Measurements from ENCODE around the gene LRP5. TPM values are rescaled to one million over a fixed set of nuclear protein-coding genes. Genes with fewer than 3 reads are reported as not detected.
"Not testable (repeated sequence)": the region's sequence is repeated elsewhere in the genome, so short reads cannot be mapped to it uniquely, and the experiment has no call there.

The LRP5 gene
- total RNA-seq, 2 donors from 2014 or later = 46.2 to 48.5 TPM

GRCh38 chr11:68440224-68440623 lies 127.8 kb downstream of the LRP5 start:
- intact Hi-C loops (cut with DNase I) = loop anchor here (10.0 kb wide), 2 partner anchors 65 to 145 kb away; no protein-coding TSS in a partner anchor
- DNase-seq (ENCODE audit: low spot score) = no peak

DNA sequence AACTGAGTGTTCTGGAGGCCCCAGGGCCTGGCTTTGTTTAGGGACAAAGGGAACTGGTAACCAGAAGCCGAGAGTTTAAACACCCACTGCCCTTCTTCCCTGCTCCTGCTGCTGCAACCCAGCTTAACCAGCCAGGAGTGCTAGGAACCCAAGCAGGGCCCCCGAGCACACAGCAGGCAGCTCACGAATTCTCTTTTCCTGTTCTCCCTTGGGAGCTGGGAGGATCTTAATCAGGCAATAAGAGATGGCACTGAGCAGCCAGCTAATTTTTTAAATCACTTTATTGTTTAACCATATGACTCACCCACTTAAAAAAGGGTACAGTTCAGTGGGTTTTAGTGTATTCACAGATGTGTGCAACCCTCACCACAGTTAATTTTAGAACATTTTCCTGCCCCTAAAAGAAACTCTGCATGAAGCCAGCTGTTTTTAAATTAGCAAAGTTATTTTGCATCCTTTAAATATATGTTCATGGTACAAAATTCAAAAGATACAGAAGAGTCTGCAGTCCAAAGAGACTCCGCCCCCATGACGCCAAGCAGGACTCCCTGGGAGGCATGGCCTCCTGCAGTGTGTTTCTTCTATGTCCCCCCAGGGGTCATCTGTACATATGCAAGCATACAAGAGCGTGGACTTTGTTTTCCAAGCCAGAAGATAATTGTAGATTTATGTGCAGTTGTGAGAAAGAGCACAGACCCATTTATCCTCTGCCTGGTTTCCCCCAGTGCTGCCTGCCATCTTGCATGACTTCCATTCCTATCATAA lies 129.3 kb downstream of the LRP5 start:
- no peak for DNase-seq (ENCODE audit: low spot score)
- intact Hi-C loops (cut with DNase I) = loop anchor here (10.0 kb wide), 2 partner anchors 67 to 147 kb away; no protein-coding TSS in a partner anchor

DNA sequence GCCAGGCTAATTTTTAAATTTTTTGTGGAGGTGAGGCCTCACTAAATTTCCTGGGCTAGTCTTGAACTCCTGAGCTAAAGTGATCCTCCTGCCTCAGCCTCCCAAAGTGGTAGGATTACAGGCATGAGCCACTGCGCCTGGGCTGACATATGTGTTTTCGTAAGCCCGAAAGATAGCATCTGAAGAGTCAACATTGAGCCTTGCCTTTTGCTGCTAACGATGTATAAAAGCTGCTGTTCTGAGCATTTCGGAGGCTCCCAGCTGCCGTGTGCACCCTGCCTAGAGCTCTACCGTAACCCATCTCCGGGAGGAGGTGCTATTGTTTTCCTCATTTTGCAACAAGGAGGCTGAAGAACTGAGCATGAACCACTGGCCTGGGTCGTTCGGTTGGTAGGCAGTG lies 130.0 kb downstream of the LRP5 start:
- intact Hi-C loops (cut with DNase I) = loop anchor here (10.0 kb wide), 2 partner anchors 68 to 148 kb away; no protein-coding TSS in a partner anchor
- no peak for DNase-seq (ENCODE audit: low spot score)

GRCh38 chr11:68444566-68444965 lies 132.2 kb downstream of the LRP5 start:
- DNase-seq (ENCODE audit: low spot score) = no peak
- intact Hi-C loops (cut with DNase I) = loop anchor here (10.0 kb wide), 2 partner anchors 70 to 150 kb away; no protein-coding TSS in a partner anchor

- intact Hi-C loops (cut with DNase I) = loop anchor here (2.0 to 10.0 kb wide), 4 partner anchors 71 to 189 kb away; no protein-coding TSS in a partner anchor
- no peak for DNase-seq (ENCODE audit: low spot score)
Measured at GRCh38 chr11:68445531-68446035, 133.2 kb downstream of the LRP5 start.

DNA sequence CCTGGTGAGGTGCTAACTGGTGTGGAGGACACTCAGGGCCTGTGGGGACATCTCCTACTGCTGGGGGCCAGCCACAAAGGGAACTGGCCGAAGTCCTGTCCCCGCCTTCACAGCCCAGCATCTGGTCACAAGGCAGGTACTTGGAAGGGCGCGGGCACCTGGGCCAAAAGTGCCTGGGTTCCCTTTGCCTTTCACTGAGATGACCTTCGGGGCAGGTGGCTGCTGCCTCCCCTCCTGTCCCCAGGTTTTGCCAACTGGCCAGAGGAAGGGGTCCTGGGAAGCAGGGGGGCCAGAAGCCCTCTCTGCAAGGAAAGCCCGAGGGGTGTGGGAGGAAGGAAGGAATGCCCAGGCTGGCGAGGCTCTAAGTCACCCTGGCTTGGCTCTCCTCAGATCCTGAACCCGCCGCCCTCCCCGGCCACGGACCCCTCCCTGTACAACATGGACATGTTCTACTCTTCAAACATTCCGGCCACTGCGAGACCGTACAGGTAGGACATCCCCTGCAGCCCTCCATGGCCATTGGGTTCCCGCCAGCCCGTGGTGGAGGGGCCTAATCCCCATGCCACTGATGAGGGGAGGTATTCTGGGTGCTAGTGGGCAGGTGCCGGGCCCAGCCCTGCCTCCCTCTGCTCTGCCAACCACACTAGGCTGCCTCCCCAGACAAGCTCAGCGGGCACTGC lies 133.8 kb downstream of the LRP5 start:
- intact Hi-C loops (cut with DNase I) = loop anchor here (2.0 to 10.0 kb wide), 4 partner anchors 71 to 189 kb away; no protein-coding TSS in a partner anchor
- no peak for DNase-seq (ENCODE audit: low spot score)

GRCh38 chr11:68447015-68447801 lies 134.8 kb downstream of the LRP5 start:
- intact Hi-C loops (cut with DNase I) = loop anchor here (2.0 to 10.0 kb wide), 4 partner anchors 72 to 190 kb away; no protein-coding TSS in a partner anchor
- peak; percentile 93 for DNase-seq (ENCODE audit: low spot score)

DNA sequence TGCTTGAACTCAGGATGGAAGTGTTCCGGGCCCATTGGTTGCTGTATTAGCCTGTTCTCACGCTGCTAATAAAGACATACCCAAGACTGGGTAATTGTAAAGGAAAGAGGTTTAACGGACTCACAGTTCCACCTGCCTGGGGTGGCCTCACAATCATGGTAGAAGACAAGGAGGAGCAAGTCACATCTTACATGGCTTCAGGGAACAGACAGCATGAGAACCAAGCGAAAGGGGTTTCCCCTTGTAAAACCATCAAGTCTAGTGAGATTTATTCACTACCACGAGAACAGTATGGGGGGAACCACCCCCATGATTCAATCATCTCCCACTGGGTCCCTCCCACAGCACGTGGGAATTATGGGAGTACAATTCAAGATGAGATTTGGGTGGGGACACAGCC lies 135.5 kb downstream of the LRP5 start:
- intact Hi-C loops (cut with DNase I) = loop anchor here (2.0 to 10.0 kb wide), 4 partner anchors 73 to 191 kb away; no protein-coding TSS in a partner anchor

GRCh38 chr11:68448604-68449011 lies 136.2 kb downstream of the LRP5 start:
- peak; percentile 79 for DNase-seq (ENCODE audit: low spot score)
- intact Hi-C loops (cut with DNase I) = loop anchor here (5.0 to 10.0 kb wide), 3 partner anchors 74 to 191 kb away; no protein-coding TSS in a partner anchor

More for the DNA sequence above, 135.5 kb downstream of the LRP5 start:
- DNase-seq (ENCODE audit: low spot score) = peak; percentile 1

DNA sequence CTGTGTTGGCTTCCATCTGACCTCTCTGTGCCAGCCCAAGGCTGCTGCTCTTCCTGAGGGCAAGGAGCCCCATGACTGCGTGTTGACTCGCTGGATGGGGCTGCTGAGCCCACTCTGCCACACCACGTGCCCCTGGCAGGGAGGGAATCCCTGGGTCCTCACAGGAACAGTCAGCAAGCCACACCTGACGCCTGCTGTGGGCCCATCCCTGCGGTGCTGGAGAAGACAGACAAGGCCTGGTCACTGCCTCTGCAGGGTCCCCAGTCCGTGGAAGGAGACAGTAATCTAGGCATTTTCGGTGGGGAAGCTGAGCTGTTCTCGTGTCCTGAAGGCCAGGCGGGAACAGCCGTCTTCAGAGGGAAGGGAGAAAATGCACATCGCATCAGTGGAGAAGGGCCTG lies 137.6 kb downstream of the LRP5 start:
- intact Hi-C loops (cut with DNase I) = loop anchor here (5.0 to 10.0 kb wide), 3 partner anchors 75 to 193 kb away; no protein-coding TSS in a partner anchor
- peak; percentile 70 for DNase-seq (ENCODE audit: low spot score)

GRCh38 chr11:68450711-68451110 lies 138.3 kb downstream of the LRP5 start:
- peak; percentile 36 for DNase-seq (ENCODE audit: low spot score)
- intact Hi-C loops (cut with DNase I) = no loop called here

DNA sequence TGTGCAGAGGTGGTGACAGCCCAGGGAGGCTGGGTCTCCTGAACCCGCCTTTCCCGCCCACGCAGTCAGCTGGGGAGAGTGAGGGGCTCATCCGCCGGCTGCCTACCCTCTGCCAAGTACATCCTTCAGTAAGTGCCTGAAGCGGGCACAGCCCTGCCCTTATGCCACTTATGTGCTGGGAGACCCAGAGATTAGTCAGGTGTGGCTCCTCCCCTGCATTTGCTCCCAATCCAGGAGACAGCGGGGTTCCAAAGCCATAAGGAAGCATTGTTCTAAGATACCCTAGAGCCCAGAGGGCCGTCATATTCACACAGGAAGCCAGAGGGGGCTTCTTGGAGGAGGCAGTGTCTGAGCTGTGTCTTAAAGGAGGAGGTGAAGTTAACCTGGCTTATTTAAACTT lies 142.4 kb downstream of the LRP5 start:
- intact Hi-C loops (cut with DNase I) = no loop called here
- DNase-seq (ENCODE audit: low spot score) = peak; percentile 76

DNA sequence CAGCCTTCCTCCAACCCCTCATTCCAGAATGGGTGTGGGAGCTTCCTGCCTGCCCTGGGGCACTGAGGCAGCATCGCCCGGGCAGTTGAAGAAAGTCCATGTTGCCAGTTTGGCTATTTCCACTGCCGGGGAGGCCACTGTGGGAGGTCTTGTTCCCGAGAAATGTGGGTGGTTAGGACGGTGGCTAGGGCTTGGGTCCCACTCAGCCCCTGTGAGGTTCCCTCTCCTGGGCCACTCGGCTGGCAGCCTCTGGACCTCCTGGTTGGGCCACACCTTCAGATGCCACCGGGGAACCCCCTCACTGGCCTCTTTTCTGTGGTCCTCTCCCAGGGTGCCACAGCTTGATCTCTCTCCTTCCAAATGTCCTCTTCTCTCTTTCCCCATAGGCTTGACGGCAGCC lies 143.1 kb downstream of the LRP5 start:
- no peak for DNase-seq (ENCODE audit: low spot score)
- intact Hi-C loops (cut with DNase I) = no loop called here

GRCh38 chr11:68457216-68457897 lies 145.0 kb downstream of the LRP5 start:
- intact Hi-C loops (cut with DNase I) = no loop called here
- DNase-seq (ENCODE audit: low spot score) = no peak

DNA sequence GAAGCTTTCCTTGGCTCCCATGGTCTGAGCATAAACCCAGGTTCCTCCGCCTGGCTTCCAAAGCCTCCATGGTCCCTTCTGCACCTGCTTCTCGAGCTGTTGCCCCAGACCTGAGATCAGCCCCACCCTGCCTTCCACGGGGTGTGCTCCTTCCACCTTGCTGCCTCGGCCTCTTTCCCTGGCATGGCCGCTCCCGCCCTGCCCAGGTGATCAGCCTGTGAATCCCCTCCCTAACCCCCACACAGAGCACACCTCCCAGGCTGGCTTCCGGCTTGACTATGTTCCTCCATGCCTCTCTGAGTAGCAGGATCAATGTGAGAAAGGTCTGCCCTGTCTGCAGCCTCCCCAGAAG lies 145.5 kb downstream of the LRP5 start:
- intact Hi-C loops (cut with DNase I) = no loop called here
- DNase-seq (ENCODE audit: low spot score) = no peak

DNA sequence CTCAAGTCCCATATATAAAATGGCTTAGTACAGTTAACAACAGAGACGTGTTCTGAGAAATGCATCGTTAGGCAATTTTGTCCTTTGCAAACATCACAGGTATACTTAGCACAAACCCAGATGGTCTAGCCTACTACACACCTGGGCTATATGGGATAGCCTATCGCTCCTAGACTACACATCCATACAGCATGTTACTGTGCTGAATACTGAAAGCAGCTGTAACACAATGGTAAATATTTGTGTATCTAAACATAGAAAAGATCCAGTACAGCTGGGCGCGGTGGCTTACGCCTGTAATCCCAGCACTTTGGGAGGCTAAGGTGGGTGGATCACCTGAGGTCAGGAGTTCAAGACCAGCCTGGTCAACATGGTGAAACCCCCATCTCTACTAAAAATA lies 145.9 kb downstream of the LRP5 start:
- DNase-seq (ENCODE audit: low spot score); intact Hi-C loops (cut with DNase I): not testable (repeated sequence)

- intact Hi-C loops (cut with DNase I) = loop anchor here in 1 of 2 donors (5.0 kb wide), 1 partner anchor 1378 kb away; no protein-coding TSS in a partner anchor
- peak; percentile 99 for DNase-seq (ENCODE audit: low spot score)
Measured at GRCh38 chr11:68459886-68460740, 147.7 kb downstream of the LRP5 start.

Data from posterior vena cava (tissue), 2 donors.